GM21390 (cell line): ENCODE data around the gene MRM3.
"Not testable (repeated sequence)": the region's sequence is repeated elsewhere in the genome, so short reads cannot be mapped to it uniquely, and the experiment has no call there.

ENCODE experiments used
- ATAC-seq: cut with Tn5 transposase; IDR thresholded peaks from one replicate; pipeline ENCODE4 v1.9.1; 2021; ENCODE audit not compliant: unreplicated experiment

The MRM3 gene

GRCh38 chr17:752620-753219 lies 29.4 kb upstream of the MRM3 start:
- no peak for ATAC-seq

GRCh38 chr17:753418-753817 lies 28.7 kb upstream of the MRM3 start:
- ATAC-seq, result no peak

DNA sequence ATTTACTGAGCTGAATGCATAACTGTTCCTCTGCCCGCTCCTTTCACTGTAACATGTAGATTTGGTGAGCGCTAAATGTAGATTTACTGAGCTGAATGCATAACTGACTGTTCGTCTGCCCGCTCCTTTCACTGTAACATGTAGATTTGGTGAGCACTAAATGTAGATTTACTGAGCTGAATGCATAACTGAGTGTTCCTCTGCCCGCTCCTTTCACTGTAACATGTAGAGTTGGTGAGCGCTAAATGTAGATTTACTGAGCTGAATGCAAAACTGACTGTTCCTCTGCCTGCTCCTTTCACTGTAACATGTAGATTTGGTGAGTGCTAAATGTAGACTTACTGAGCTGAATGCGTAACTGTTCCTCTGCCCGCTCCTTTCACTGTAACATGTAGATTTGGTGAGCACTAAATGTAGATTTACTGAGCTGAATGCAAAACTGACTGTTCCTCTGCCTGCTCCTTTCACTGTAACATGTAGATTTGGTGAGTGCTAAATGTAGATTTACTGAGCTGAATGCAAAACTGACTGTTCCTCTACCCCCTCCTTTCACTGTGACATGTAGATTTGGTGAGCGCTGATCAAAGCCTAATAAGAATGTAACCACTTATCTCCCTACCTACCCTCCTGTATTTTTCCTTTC lies 26.7 kb upstream of the MRM3 start:
- not testable (repeated sequence) for ATAC-seq

- ATAC-seq, result not testable (repeated sequence)
Measured at GRCh38 chr17:756010-756567, 26.1 kb upstream of the MRM3 start.

DNA sequence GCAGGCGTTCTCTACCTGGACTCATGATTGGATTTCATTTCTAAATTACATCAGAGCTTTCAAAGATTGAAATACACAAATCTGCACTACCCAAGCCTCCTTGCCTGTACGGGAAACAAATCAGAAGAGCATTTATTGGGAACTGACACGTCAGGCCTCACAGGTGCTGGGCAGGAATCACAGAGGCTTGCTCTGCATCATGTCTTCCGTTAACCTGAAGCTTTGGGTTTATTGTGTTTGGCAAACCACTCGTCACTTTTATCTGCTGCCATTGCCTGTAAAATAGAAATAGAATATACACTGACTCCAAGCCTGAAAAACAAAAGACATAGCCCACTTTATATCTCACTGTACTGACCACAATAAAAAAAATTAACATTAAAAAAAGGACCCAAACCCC lies 22.2 kb upstream of the MRM3 start:
- no peak for ATAC-seq

GRCh38 chr17:760371-760770 lies 21.8 kb upstream of the MRM3 start:
- ATAC-seq, result no peak

DNA sequence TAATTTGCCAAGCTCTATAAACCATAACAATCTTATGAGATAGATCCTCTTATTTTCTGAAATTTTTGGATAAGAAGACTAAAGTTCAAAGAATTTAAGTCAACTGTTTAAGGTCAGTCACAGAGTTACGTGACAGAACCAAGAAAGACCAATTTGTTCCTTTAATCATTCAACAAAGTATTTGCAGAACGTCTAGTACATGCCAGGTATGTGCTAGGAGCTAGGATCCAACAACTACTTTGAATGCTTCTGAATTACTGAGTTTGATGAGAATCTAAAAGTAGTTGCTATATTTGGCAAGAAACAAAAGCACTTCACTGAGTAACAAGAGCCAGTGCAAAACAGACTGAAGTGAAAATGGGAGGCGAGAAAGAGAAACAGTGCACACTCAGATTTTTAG lies 15.1 kb upstream of the MRM3 start:
- no peak for ATAC-seq

- no peak for ATAC-seq
Measured at GRCh38 chr17:773016-773415, 9.1 kb upstream of the MRM3 start.

GRCh38 chr17:773467-774312 lies 8.5 kb upstream of the MRM3 start:
- ATAC-seq, result no peak

DNA sequence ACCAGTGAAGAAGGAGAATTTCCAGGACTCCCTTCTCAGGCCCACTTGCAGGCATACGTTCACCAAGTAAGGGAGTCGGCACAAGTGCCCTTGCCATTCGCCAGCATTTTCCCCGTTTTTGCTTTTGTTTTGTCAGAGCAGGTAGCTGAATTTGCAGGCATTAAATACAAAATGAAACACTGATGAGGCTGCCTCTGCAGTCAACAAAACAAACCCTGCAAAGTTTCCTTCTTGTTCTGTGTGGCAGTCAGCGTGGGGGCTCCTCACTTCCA lies 7.9 kb upstream of the MRM3 start:
- no peak for ATAC-seq

DNA sequence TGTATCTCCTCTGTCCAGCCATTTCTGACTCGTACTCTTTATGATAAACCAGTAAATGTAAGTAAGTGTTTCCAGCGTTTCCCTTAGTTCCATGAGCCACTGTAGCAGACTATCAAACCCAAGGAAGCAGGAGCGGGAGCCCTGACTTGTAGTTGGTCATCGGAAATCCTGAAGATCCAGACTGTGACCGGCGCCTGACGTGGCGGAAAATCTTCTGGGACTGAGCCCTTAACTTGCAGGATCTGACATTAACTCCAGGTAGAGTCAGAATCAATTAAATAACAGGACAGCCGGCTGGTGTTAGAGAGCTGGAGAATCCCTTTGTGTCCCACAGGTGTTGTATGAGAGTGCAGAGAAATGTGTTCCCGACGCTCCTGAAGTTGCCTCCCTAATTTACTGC lies 4.1 kb upstream of the MRM3 start:
- ATAC-seq, result no peak

GRCh38 chr17:784143-784542 lies 2.0 kb downstream of the MRM3 start:
- ATAC-seq, result no peak

GRCh38 chr17:785901-786300 lies 3.7 kb downstream of the MRM3 start:
- not testable (repeated sequence) for ATAC-seq

- ATAC-seq, result no peak
Measured at GRCh38 chr17:787641-788221, 5.6 kb downstream of the MRM3 start.

DNA sequence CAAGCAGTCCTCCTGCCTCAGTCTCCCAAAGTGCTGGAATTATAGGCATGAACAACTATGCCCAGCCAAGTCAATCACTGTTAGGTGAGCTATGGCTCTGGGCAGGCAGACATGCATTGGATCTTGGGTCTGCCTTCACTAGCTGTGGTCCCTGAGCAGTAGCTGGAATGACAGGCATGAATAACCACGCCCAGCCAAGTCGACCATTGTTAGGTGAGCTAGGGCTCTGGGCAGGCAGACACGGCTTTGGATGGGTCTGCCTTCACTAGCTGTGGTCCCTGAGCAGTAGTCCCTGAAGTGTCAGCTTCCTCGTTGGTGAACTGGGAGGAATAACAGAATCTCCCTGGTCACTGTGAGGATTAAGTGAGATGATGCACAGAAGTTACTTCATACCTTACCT lies 6.4 kb downstream of the MRM3 start:
- ATAC-seq, result no peak

GRCh38 chr17:789160-789840 lies 7.1 kb downstream of the MRM3 start:
- ATAC-seq, result no peak

DNA sequence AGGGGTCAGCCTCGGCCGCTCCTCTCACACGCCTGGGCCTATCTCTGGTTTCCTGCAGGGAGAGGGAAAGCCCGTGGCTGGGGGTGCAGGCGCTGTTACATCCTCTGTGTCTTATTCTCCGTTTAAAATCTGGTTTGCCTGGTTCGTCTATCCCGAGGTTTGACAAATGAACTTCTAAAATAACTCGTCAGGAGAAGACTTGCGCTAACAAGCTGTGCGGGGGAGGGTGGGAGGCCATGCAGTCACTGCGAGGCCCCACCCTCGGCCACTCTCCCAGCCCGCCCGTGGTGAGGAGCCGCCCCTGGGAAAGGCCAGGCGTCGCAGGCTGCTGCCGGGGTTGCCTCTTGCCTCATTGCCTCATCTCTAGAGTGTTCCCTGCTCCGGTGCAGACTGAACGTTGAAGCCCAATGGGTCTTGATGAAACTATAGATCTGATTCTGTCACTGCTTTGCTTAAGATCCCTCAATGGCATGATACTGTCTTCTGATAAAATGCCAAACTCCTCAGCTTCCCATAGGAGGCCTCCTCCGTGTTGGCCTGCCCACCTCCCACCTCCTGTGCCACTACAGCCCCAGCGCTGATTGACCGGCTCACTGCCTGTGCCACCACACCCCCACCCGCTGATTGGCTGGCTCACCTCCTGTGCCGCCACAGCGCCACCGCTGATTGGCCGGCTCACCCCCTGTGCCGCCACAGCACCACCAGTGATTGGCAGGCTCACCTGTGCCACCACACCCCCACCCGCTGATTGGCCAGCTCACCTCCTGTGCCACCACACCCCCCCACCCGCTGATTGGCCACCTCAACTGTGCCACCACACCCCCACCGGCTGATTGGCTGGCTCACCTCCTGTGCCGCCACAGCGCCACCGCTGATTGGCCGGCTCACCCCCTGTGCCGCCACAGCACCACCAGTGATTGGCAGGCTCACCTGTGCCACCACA lies 8.0 kb downstream of the MRM3 start:
- ATAC-seq, result not testable (repeated sequence)

DNA sequence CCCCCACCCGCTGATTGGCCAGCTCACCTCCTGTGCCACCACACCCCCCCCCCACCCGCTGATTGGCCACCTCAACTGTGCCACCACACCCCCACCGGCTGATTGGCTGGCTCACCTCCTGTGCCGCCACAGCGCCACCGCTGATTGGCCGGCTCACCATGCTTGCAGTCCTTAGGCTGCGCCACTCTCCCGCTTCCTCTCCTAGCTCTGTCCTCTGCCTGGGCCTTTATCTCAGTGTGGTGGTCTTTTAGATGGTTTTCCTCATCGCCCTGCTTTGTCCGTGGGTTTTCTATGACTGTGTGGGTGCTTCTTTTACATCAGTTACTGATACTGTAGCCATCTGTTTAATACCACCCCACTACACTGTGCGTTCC lies 8.7 kb downstream of the MRM3 start:
- ATAC-seq, result not testable (repeated sequence)

DNA sequence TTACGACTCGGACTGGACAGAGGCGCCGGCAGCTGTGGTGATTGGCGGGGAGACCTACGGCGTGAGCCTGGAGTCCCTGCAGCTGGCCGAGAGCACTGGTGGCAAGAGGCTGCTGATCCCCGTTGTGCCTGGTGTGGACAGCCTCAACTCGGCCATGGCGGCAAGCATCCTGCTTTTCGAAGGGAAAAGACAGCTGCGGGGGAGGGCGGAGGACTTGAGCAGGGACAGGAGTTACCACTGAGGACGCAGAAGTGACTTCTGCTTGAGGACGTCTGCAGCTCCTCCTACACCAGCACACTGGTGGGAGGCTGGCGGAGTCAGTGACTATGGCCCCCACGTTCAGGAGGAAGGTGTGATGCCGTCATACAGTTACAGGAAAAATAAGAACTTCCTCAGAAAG lies 9.7 kb downstream of the MRM3 start:
- no peak for ATAC-seq

- ATAC-seq, result no peak
Measured at GRCh38 chr17:792277-792676, 10.1 kb downstream of the MRM3 start.
